ENCODE data around the gene KLHL6.
"Not testable (repeated sequence)": the region's sequence is repeated elsewhere in the genome, so short reads cannot be mapped to it uniquely, and the experiment has no call there.

Gene KLHL6

DNA sequence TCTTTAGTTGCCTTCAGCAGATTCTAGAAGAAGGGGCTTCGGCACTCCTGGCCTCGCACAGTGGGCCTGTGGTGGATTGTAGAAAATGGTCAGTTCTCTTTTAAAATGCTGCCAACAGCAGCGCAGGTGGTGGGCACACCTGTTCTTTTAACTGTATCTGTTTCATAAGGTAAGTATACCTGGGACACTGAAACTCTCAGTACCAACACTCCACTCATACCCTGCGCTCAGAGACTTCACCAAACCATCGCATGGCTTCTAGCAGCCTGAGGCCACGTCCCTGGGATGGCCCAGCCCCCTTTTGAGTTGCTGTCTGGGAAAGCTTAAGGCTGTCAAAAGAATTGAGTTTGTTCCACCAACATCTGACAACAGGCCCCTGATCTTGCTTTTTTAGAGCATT, 70.4 kb downstream of the KLHL6 start:
- H3K4me1 ChIP-seq (ENCODE audit: insufficient read depth, low read length): peaks cover 16% of the 10 kb centered on the region

GRCh38 chr3:183484431-183485075, 71.0 kb downstream of the KLHL6 start:
- Histone ChIP-seq H3K9me3 (ENCODE audit: control insufficient read depth, insufficient read depth, low read length) (no peaks in the 10 kb centered on the region), H3K9ac (ENCODE audit: low read depth, low read length) (no peak overlapping the region), H3K36me3 (ENCODE audit: insufficient read depth, low read length) (no peaks in the 10 kb centered on the region), H3K4me1 (ENCODE audit: insufficient read depth, low read length) (peaks cover 14% of the 10 kb centered on the region)

More for the DNA sequence above, 70.4 kb downstream of the KLHL6 start:
- Histone ChIP-seq H3K36me3 (ENCODE audit: insufficient read depth, low read length) (no peaks in the 10 kb centered on the region), H3K9ac (ENCODE audit: low read depth, low read length) (no peak overlapping the region), H3K9me3 (ENCODE audit: control insufficient read depth, insufficient read depth, low read length) (no peaks in the 10 kb centered on the region)

- Histone ChIP-seq H3K9me3 (ENCODE audit: control insufficient read depth, insufficient read depth, low read length) (no peaks in the 10 kb centered on the region), H3K36me3 (ENCODE audit: insufficient read depth, low read length) (no peaks in the 10 kb centered on the region), H3K9ac (ENCODE audit: low read depth, low read length) (no peak overlapping the region), H3K4me1 (ENCODE audit: insufficient read depth, low read length) (peaks cover 11% of the 10 kb centered on the region)
These were observed 73.9 kb downstream of the KLHL6 start for GRCh38 chr3:183481582-183481981.

- Histone ChIP-seq H3K9me3 (ENCODE audit: control insufficient read depth, insufficient read depth, low read length) (no peaks in the 10 kb centered on the region), H3K4me1 (ENCODE audit: insufficient read depth, low read length) (peaks cover 7% of the 10 kb centered on the region), H3K9ac (ENCODE audit: low read depth, low read length) (no peak overlapping the region), H3K36me3 (ENCODE audit: insufficient read depth, low read length) (no peaks in the 10 kb centered on the region)
These were observed 77.0 kb downstream of the KLHL6 start for GRCh38 chr3:183478501-183478900.

GRCh38 chr3:183477801-183478456, 77.6 kb downstream of the KLHL6 start:
- H3K36me3 ChIP-seq (ENCODE audit: insufficient read depth, low read length): no peaks in the 10 kb centered on the region
- H3K4me1 ChIP-seq (ENCODE audit: insufficient read depth, low read length): peaks cover 7% of the 10 kb centered on the region
- H3K9me3 ChIP-seq (ENCODE audit: control insufficient read depth, insufficient read depth, low read length): no peaks in the 10 kb centered on the region
- H3K9ac ChIP-seq (ENCODE audit: low read depth, low read length): no peak overlapping the region

DNA sequence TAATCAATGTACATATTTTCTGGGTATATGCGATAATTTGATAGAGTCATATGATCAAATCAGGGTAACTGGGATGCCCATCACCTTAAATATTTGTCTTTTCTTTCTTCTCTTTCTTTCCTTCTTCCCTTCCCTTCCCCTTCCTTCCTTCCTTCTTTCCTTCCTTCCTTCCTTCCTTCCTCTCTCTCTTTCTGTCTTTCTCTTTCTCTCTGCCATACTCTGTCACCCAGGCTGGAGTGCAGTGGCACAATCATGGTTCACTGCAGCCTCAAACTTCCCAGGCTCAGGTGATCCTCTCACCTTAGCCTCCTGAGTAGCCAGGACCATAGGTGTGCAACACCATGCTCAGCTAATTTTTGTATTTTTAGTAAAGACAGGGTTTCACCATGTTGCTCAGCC, 79.7 kb downstream of the KLHL6 start:
- H3K9me3 ChIP-seq (ENCODE audit: control insufficient read depth, insufficient read depth, low read length); H3K9ac ChIP-seq (ENCODE audit: low read depth, low read length); H3K36me3 ChIP-seq (ENCODE audit: insufficient read depth, low read length); H3K4me1 ChIP-seq (ENCODE audit: insufficient read depth, low read length): not testable (repeated sequence)

- no peaks in the 10 kb centered on the region for H3K36me3 ChIP-seq (ENCODE audit: insufficient read depth, low read length)
- H3K9me3 ChIP-seq (ENCODE audit: control insufficient read depth, insufficient read depth, low read length): no peaks in the 10 kb centered on the region
- peaks cover 7% of the 10 kb centered on the region for H3K4me1 ChIP-seq (ENCODE audit: insufficient read depth, low read length)
- no peak overlapping the region for H3K9ac ChIP-seq (ENCODE audit: low read depth, low read length)
These were observed 80.3 kb downstream of the KLHL6 start for GRCh38 chr3:183475016-183475763.

- Histone ChIP-seq H3K9ac (ENCODE audit: low read depth, low read length) (no peak overlapping the region), H3K36me3 (ENCODE audit: insufficient read depth, low read length) (no peaks in the 10 kb centered on the region), H3K9me3 (ENCODE audit: control insufficient read depth, insufficient read depth, low read length) (no peaks in the 10 kb centered on the region), H3K4me1 (ENCODE audit: insufficient read depth, low read length) (no peaks in the 10 kb centered on the region)
These were observed 81.5 kb downstream of the KLHL6 start for GRCh38 chr3:183473969-183474368.

GRCh38 chr3:183472155-183472554, 83.4 kb downstream of the KLHL6 start:
- Histone ChIP-seq H3K9me3 (ENCODE audit: control insufficient read depth, insufficient read depth, low read length) (no peaks in the 10 kb centered on the region), H3K9ac (ENCODE audit: low read depth, low read length) (no peak overlapping the region), H3K4me1 (ENCODE audit: insufficient read depth, low read length) (no peaks in the 10 kb centered on the region), H3K36me3 (ENCODE audit: insufficient read depth, low read length) (no peaks in the 10 kb centered on the region)

GRCh38 chr3:183468424-183468823, 87.1 kb downstream of the KLHL6 start:
- Histone ChIP-seq H3K4me1 (ENCODE audit: insufficient read depth, low read length) (no peaks in the 10 kb centered on the region), H3K9ac (ENCODE audit: low read depth, low read length) (no peak overlapping the region), H3K36me3 (ENCODE audit: insufficient read depth, low read length) (no peaks in the 10 kb centered on the region), H3K9me3 (ENCODE audit: control insufficient read depth, insufficient read depth, low read length) (no peaks in the 10 kb centered on the region)

DNA sequence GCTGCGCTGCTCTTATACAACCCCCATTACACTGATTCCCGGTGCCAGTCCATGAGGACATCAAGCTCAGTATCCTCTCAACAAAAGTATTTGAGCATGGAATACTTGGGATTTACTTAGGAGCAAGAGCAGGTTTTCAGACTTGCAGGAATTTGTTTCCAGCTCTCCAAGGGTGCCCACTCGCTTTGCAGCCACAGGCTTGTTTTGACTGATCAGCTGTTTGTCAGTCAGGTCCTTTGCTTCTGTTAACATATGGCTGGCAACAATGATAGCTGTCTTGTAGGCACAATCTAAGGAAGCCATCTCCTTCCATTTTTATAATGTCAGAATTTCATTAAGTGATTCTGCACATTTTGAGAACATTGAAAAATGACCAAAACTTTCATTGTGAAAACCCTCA, 88.9 kb downstream of the KLHL6 start:
- Histone ChIP-seq H3K36me3 (ENCODE audit: insufficient read depth, low read length) (no peaks in the 10 kb centered on the region), H3K9ac (ENCODE audit: low read depth, low read length) (no peak overlapping the region), H3K4me1 (ENCODE audit: insufficient read depth, low read length) (no peaks in the 10 kb centered on the region), H3K9me3 (ENCODE audit: control insufficient read depth, insufficient read depth, low read length) (no peaks in the 10 kb centered on the region)

GRCh38 chr3:183465710-183466109, 89.8 kb downstream of the KLHL6 start:
- not testable (repeated sequence) for H3K36me3 ChIP-seq (ENCODE audit: insufficient read depth, low read length); H3K4me1 ChIP-seq (ENCODE audit: insufficient read depth, low read length); H3K9me3 ChIP-seq (ENCODE audit: control insufficient read depth, insufficient read depth, low read length); H3K9ac ChIP-seq (ENCODE audit: low read depth, low read length)

DNA sequence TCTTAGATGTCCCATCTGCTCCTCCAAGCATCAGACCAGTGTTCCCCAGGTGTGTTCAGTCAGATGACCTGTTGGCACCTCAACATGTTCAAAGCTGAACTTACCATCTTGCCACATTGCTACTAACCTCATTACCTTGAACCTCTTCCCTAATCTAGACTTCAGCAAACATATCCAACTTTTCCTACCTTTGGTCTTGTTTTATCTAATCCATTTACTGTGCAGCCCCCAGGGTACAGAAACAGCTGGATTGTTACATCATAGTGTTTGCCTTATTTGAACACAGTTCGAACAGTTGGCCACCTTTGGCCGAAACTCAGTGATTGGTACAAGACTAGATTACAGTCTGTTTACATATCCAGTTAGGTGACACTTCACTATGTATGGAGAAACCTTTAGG, 91.0 kb downstream of the KLHL6 start:
- Histone ChIP-seq H3K9me3 (ENCODE audit: control insufficient read depth, insufficient read depth, low read length) (peaks cover 4% of the 10 kb centered on the region), H3K9ac (ENCODE audit: low read depth, low read length) (no peak overlapping the region), H3K4me1 (ENCODE audit: insufficient read depth, low read length) (no peaks in the 10 kb centered on the region), H3K36me3 (ENCODE audit: insufficient read depth, low read length) (0 out of 2 replicates have a peak, but pooled peaks cover 2% of the 10 kb centered on the region)

DNA sequence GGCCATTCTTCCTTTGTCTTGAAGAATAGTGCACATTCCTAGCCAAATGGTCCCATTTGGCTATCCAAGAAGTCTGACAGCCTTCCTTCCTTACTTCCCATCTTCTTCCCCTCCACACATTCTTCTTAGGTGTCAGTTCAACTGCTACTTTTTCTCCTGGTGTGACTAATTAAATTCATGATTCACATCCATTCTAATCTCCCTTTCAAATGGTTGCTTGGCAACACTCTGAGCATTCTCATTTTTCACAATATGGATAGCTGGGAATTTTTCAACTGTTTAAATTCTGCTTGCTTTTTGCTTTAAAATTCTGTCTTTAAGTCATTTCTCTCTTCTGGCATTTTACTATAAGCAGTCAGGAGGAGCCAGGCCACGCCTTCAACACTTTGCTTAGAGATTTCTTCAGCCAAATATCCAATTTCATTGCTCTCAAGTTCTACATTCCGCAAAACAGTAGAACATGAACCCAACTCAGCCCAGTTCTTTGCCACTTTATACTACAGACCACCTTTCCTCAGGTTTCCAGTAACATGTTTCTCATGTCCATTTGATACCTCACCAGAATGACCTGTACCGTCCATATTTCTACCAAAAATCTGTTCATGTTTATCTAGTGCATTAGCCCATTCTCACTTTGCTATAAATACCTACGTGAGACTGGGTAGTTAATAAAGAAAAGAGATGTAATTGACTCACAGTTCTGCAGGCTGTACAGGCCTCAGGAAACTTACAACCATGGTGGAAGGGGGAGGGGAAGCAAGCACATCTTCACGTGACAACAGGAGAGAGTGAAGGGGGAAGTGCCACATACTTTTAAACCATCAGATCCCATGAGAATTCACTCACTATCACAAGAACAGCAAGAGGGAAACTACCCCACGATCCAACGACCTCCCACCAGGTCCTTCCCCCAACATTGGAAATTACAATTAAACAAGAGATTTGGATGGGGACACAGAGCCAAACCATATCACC, 95.1 kb downstream of the KLHL6 start:
- H3K9me3 ChIP-seq (ENCODE audit: control insufficient read depth, insufficient read depth, low read length): peaks cover 4% of the 10 kb centered on the region
- H3K4me1 ChIP-seq (ENCODE audit: insufficient read depth, low read length): no peaks in the 10 kb centered on the region
- no peak overlapping the region for H3K9ac ChIP-seq (ENCODE audit: low read depth, low read length)

More for the DNA sequence above, 95.1 kb downstream of the KLHL6 start:
- 0 out of 2 replicates have a peak, but pooled peaks cover 2% of the 10 kb centered on the region for H3K36me3 ChIP-seq (ENCODE audit: insufficient read depth, low read length)

Measured in ES-I3 (cell line).